Naive thymus-derived CD8-positive, alpha-beta T cell (primary cell): ENCODE measurements around the gene HNRNPC. TPM values are rescaled to one million over a fixed set of nuclear protein-coding genes. Genes with fewer than 3 reads are reported as not detected.
"Not testable (repeated sequence)": the region's sequence is repeated elsewhere in the genome, so short reads cannot be mapped to it uniquely, and the experiment has no call there.

ENCODE experiments used
- ATAC-seq, 2 donors: fragments of 150-1000 bp; cut with Tn5 transposase in 1 of 2; sonication (Bioruptor Pico), chemical (Tn5 transposase) in 1 of 2; 1 replicate in 1 of 2; 2 replicates in 1 of 2; pipeline ENCODE4 v1.10.0; 2021; ENCODE audit warnings: mild to moderate bottlenecking in 2 of 2, moderate library complexity in 2 of 2
- POLR2A ChIA-PET: fragments of 350-600 bp; sonication (Branson Sonifier 250); formaldehyde crosslinking; loops from one replicate; lab custom pipeline; 2021; ENCODE audit warnings: antibody characterized with exemption; lab: Charles Lee
- DNase-seq, 10 donors: peaks; one replicate each; pipeline versions ENCODE4 v3.0.0 to v3.0.0-alpha.2; 2020 to 2022
- H3K27ac Mint-ChIP-seq, 10 donors: one replicate each; pipeline ENCODE4 v1.8.0; 2020 to 2022; ENCODE audit warnings: mild to moderate bottlenecking in 10 of 10, mixed read lengths in 10 of 10, moderate library complexity in 4 of 10, inconsistent platforms in 1 of 10
- H3K27me3 Mint-ChIP-seq, 5 donors: one replicate each; pipeline ENCODE4 v1.8.0; 2021 to 2022; ENCODE audit warnings: mixed read lengths in 5 of 5
- H3K36me3 Mint-ChIP-seq, 3 donors: one replicate each; pipeline ENCODE4 v1.8.0; 2020 to 2022; ENCODE audit warnings: mixed read lengths in 3 of 3, mild to moderate bottlenecking in 2 of 3, inconsistent platforms in 1 of 3
- H3K4me1 Mint-ChIP-seq, 4 donors: one replicate each; pipeline ENCODE4 v1.8.0; 2021 to 2022; ENCODE audit warnings: mixed read lengths in 4 of 4
- H3K4me3 Mint-ChIP-seq, 10 donors: one replicate each; pipeline ENCODE4 v1.8.0; 2020 to 2022; ENCODE audit warnings: mild to moderate bottlenecking in 10 of 10, mixed read lengths in 10 of 10, moderate library complexity in 6 of 10, inconsistent platforms in 1 of 10
- H3K9me3 Mint-ChIP-seq, 9 donors: one replicate each; pipeline ENCODE4 v1.8.0; 2020 to 2022; ENCODE audit warnings: mixed read lengths in 9 of 9, mild to moderate bottlenecking in 3 of 9, inconsistent platforms in 1 of 9, moderate library complexity in 1 of 9
- polyA plus RNA-seq, 3 donors: library from polyadenylated mRNA; unstranded; fragments of 300-500 nt; fragmentation: Illumina TruSeq; gene quantifications; one replicate each; pipeline ENCODE4 v1.2.3, GENCODE V29; 2021
- total RNA-seq, 8 experiments: library from RNA in 2 of 8; stranded (reverse) in 2 of 8; gene quantifications; one replicate each; pipeline ENCODE4 v1.2.3 and lab custom pipeline; 2021 to 2026

The HNRNPC gene
- total and polyA plus RNA-seq, 5 experiments from 2014 or later, result 569 to 893 (median 795) TPM

DNA sequence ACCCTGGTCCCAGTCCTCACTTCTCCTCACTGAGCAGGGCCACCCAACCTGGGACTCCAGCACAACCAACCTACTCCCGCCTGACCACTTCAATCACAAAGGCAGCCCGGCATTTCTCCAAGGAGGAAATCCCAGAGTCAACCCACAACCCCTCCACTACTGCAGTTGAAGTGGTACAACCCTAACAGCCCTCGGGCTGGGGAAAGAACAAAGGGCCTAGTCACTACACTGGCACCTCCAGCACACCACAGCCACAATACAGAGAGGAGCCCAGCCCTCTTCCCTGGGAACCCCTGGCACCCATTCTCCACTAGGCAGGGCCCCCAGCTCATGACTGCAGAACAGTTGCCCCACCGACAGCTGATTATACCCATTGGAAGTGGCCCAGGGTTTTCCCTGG lies 99.7 kb downstream of the HNRNPC start:
- POLR2A ChIA-PET, result no interaction called here
- Mint-ChIP-seq H3K27ac (no peak overlapping the region), H3K36me3 (peaks cover 0 to 11% (median 11%) of the 10 kb centered on the region in 3 donors), H3K4me3 (no peak overlapping the region), H3K27me3 (peaks cover 3 to 41% (median 8%) of the 10 kb centered on the region in 5 donors), H3K9me3 (peaks cover 0 to 18% (median 5%) of the 10 kb centered on the region in 9 donors), H3K4me1 (no peaks in the 10 kb centered on the region)
- DNase-seq, result no peak
- no peak for ATAC-seq

DNA sequence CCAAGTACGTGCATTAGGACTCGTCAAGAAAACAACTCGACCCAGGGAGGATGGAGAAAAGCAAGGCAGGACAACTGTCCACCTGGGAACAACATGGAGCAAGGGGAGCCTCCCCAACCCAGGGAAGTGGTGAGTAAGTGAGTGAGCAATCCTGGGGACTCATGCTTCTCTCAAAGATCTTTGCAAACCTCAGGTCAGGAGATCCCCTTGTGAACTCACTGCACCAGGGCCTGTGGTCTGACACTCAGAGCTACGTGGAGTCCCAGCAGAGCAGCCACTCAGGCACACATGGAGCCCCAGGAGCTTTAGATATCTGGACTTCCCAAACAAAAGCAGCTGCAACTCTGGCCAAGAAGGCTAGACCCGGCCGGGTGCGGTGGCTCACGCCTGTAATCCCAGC lies 101.2 kb downstream of the HNRNPC start:
- Mint-ChIP-seq H3K4me3 (no peak overlapping the region), H3K36me3 (peaks cover 0 to 11% (median 6%) of the 10 kb centered on the region in 3 donors), H3K27me3 (peaks cover 7 to 49% (median 9%) of the 10 kb centered on the region in 5 donors), H3K4me1 (no peaks in the 10 kb centered on the region), H3K27ac (no peak overlapping the region), H3K9me3 (peaks cover 0 to 15% (median 4%) of the 10 kb centered on the region in 9 donors)
- DNase-seq (no peak), ATAC-seq (no peak)
- POLR2A ChIA-PET, result no interaction called here

DNA sequence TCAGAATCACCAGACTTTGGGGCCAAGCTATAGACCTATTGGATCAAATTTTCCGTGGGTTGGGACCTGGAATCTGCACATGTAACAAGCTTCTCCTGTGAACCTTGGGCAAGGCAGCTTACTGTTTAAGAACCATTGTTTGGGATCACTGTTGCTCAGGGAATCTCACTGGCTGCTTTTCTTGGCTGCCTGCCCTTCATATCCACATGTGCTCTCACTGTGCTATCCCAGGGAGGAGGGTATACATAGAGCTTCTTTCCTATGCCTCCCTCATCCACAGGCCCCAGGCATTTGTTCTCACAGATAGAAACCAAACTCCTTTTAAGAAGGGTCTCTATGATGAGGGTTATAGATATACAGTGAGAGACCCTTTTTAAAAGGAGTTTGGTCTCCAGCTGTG lies 103.6 kb downstream of the HNRNPC start:
- not testable (repeated sequence) for ATAC-seq, H3K36me3 Mint-ChIP-seq

DNA sequence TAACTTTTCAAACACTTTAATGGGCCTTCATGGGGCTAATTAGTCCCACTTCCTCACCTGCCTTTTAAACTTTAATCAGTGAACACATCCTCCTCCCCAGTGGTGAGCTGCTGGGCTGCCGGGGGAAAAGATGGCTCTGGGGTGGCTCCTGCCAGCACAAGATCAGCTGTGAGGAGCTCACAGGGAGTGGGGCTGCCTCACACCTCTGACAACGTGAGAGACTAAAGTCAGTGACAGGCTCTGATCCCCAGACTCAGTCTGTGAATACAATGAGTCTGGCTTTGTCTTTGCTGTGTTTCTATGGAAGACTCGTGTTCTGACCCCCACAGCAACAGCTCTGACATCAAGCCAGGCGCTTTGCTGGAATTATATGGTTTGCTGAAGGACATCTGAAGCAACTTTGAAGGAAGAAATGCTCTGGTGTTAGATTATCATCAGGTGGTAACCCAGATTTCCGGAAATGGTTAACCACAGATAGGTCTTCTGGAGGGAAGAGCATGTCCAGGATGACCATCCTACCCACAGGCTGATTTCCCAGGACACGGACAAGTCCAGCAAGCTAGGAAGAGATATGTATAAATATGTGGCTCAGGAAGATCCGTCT lies 104.1 kb downstream of the HNRNPC start:
- H3K4me3 Mint-ChIP-seq, DNase-seq, POLR2A ChIA-PET, H3K36me3 Mint-ChIP-seq, ATAC-seq, H3K27ac Mint-ChIP-seq, H3K9me3 Mint-ChIP-seq, H3K4me1 Mint-ChIP-seq: not testable (repeated sequence)
- peaks cover 12 to 45% (median 21%) of the 10 kb centered on the region in 5 donors for H3K27me3 Mint-ChIP-seq

More for the DNA sequence above, 103.6 kb downstream of the HNRNPC start:
- H3K27ac Mint-ChIP-seq, H3K9me3 Mint-ChIP-seq, DNase-seq, H3K4me1 Mint-ChIP-seq, H3K4me3 Mint-ChIP-seq, POLR2A ChIA-PET: not testable (repeated sequence)
- peaks cover 12 to 51% (median 21%) of the 10 kb centered on the region in 5 donors for H3K27me3 Mint-ChIP-seq

DNA sequence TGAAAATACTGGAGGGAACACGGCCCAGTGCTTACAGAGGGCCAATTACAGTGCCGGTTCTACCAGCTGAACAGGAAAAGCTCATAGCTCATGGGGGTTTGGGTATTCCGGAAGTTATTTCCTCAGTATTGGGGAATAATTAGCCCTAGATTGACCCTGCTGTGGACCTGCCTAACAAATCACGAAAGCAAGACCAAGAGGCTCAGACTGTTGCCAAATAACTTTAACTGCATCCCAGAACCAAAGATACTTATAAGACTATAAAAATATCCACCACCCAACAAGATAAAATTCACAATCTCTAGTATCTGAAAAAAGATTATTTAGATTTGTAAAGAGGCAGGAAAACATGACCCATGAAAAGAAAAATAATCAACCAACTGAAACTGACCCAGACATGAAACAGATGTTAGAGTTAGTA lies 105.4 kb downstream of the HNRNPC start:
- no peak for DNase-seq
- H3K27me3 Mint-ChIP-seq, result peaks cover 11 to 37% (median 21%) of the 10 kb centered on the region in 5 donors

DNA sequence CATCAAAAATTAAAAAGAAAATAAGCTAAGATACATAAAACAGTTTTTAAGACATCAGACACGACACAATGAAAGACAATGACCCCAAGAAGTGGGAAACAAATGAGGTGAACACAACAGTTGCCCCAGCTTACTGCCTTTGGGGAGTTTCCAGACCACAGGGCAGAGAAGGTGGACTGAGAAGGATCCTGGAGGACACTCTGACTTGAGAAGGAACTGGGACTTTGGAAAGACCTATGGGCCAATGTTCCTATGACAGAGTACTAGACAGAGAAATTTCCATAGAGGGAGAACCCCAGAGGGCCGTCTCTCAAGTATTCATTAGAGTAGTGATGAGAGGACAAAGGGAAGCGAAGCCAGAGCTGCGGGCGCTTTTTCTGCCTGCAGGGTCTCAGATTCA lies 107.2 kb downstream of the HNRNPC start:
- peaks cover 11 to 46% (median 26%) of the 10 kb centered on the region in 5 donors for H3K27me3 Mint-ChIP-seq
- ATAC-seq (no peak), DNase-seq (no peak)
- no peaks in the 10 kb centered on the region for H3K36me3 Mint-ChIP-seq
- POLR2A ChIA-PET, result no interaction called here
- no peaks in the 10 kb centered on the region for H3K4me1 Mint-ChIP-seq
- H3K27ac Mint-ChIP-seq, result no peak overlapping the region
- no peaks in the 10 kb centered on the region for H3K9me3 Mint-ChIP-seq
- no peak overlapping the region for H3K4me3 Mint-ChIP-seq

More for the DNA sequence above, 105.4 kb downstream of the HNRNPC start:
- no peaks in the 10 kb centered on the region for H3K36me3 Mint-ChIP-seq
- H3K9me3 Mint-ChIP-seq, result no peaks in the 10 kb centered on the region
- H3K27ac Mint-ChIP-seq, result no peak overlapping the region
- ATAC-seq, result no peak
- POLR2A ChIA-PET, result no interaction called here
- no peak overlapping the region for H3K4me3 Mint-ChIP-seq
- no peaks in the 10 kb centered on the region for H3K4me1 Mint-ChIP-seq

DNA sequence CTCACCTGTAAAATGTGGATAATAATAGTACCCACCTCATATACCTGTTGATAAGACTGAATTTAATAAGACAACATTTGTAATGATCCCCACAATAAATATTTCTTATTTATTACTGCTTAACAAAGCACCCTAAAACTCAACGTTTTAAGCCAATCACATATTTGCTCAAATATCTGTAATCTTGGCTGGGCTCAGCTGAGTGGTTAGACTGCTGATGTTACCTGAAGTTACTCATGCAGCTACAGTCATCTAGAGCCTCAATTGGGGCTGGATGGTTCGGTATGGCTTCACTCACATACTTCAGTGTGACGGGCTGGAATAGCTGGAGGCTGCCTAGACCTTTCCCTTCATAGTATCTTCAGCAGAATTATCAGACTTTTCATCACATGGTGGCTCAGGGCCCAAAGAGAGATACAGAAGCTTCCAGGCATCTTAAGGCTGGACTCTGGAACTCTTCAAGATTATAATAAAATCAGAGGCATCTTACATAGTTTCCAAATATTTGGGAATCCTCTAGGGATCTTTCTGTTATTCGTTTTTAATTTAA lies 109.1 kb downstream of the HNRNPC start:
- Mint-ChIP-seq H3K36me3 (no peaks in the 10 kb centered on the region), H3K9me3 (peaks cover 0 to 2% (median 0%) of the 10 kb centered on the region in 9 donors), H3K4me1 (peaks cover 0 to 3% (median 1%) of the 10 kb centered on the region in 4 donors), H3K4me3 (no peak overlapping the region), H3K27me3 (peaks cover 10 to 48% (median 29%) of the 10 kb centered on the region in 5 donors), H3K27ac (no peak overlapping the region)
- POLR2A ChIA-PET, result interaction anchor here (0.6 kb wide), 1 partner anchor 16 kb away, joined by 3 read pairs; no protein-coding TSS in a partner anchor
- DNase-seq (no peak), ATAC-seq (no peak)

Other genes starting within 250 kb of the HNRNPC start
- 10 to 100 TPM; 30.8 to 35.4 TPM for gene NDRG2, start 244.4 kb downstream of the HNRNPC start, total RNA-seq
- gene NDRG2, start 244.4 kb downstream of the HNRNPC start, polyA plus RNA-seq, result 10 to 100 TPM; 24.6 to 32.7 (median 28.3) TPM
- gene TPPP2, start 239.2 kb downstream of the HNRNPC start, total RNA-seq, result not detected
- not detected for gene TPPP2, start 239.2 kb downstream of the HNRNPC start, polyA plus RNA-seq
- gene RNASE13, start 234.6 kb downstream of the HNRNPC start, total RNA-seq, result not detected
- gene RNASE13, start 234.6 kb downstream of the HNRNPC start, polyA plus RNA-seq, result not detected
- not detected for gene RNASE7, start 227.1 kb downstream of the HNRNPC start, total RNA-seq
- not detected for gene RNASE7, start 227.1 kb downstream of the HNRNPC start, polyA plus RNA-seq
- not detected for gene RNASE8, start 211.6 kb downstream of the HNRNPC start, total RNA-seq
- not detected for gene RNASE8, start 211.6 kb downstream of the HNRNPC start, polyA plus RNA-seq
- under 1 TPM; 0.08 to 0.36 TPM for gene ARHGEF40, start 199.1 kb downstream of the HNRNPC start, total RNA-seq
- gene ARHGEF40, start 199.1 kb downstream of the HNRNPC start, polyA plus RNA-seq, result under 1 TPM; 0.03 to 0.45 (median 0.06) TPM
- gene ZNF219, start 170.8 kb downstream of the HNRNPC start, total RNA-seq, result 1 to 10 TPM; 6.9 to 7.7 TPM
- 1 to 10 TPM; 1.7 to 3.6 (median 1.8) TPM for gene ZNF219, start 170.8 kb downstream of the HNRNPC start, polyA plus RNA-seq
- gene TMEM253, start 168.4 kb downstream of the HNRNPC start, total RNA-seq, result not detected
- not detected for gene TMEM253, start 168.4 kb downstream of the HNRNPC start, polyA plus RNA-seq
- not detected for gene OR5AU1, start 113.4 kb downstream of the HNRNPC start, total RNA-seq
- not detected for gene OR5AU1, start 113.4 kb downstream of the HNRNPC start, polyA plus RNA-seq
- not detected for gene RPGRIP1, start 10.6 kb upstream of the HNRNPC start, total RNA-seq
- gene RPGRIP1, start 10.6 kb upstream of the HNRNPC start, polyA plus RNA-seq, result under 1 TPM in 1 of 3 donors, not detected in 2; 0.09 TPM
- 10 to 100 TPM; 89.4 to 98.1 TPM for gene SUPT16H, start 114.6 kb upstream of the HNRNPC start, total RNA-seq
- 10 to 100 TPM; 66.8 to 72.3 (median 70.2) TPM for gene SUPT16H, start 114.6 kb upstream of the HNRNPC start, polyA plus RNA-seq
- gene CHD8, start 186.7 kb upstream of the HNRNPC start, total RNA-seq, result 100 to 1,000 TPM; 136 to 146 TPM
- 10 to 100 TPM; 20.7 to 34.9 (median 29.4) TPM for gene CHD8, start 186.7 kb upstream of the HNRNPC start, polyA plus RNA-seq
- 10 to 100 TPM; 28.5 to 29.2 TPM for gene RAB2B, start 207.5 kb upstream of the HNRNPC start, total RNA-seq
- 10 to 100 TPM in 1 of 3 donors, 1 to 10 TPM in 2; 8.7 to 11.0 (median 9.9) TPM for gene RAB2B, start 207.5 kb upstream of the HNRNPC start, polyA plus RNA-seq
- gene TOX4, start 207.8 kb upstream of the HNRNPC start, total RNA-seq, result 10 to 100 TPM; 86.2 to 90.2 TPM
- gene TOX4, start 207.8 kb upstream of the HNRNPC start, polyA plus RNA-seq, result 10 to 100 TPM; 68.6 to 87.5 (median 75.8) TPM
- gene METTL3, start 241.9 kb upstream of the HNRNPC start, total RNA-seq, result 100 to 1,000 TPM; 113 to 116 TPM
- 10 to 100 TPM; 12.4 to 24.5 (median 20.5) TPM for gene METTL3, start 241.9 kb upstream of the HNRNPC start, polyA plus RNA-seq